Measurements from ENCODE around the gene PRDM7.

PRDM7 gene

GRCh38 chr16:90042946-90043514 is 34.1 kb downstream of the PRDM7 start:
- intact Hi-C loops (cut with DNase I) = no loop called here
- no peak for DNase-seq

- DNase-seq = no peak
Observed at GRCh38 chr16:90041896-90042473, 35.1 kb downstream of the PRDM7 start.

DNA sequence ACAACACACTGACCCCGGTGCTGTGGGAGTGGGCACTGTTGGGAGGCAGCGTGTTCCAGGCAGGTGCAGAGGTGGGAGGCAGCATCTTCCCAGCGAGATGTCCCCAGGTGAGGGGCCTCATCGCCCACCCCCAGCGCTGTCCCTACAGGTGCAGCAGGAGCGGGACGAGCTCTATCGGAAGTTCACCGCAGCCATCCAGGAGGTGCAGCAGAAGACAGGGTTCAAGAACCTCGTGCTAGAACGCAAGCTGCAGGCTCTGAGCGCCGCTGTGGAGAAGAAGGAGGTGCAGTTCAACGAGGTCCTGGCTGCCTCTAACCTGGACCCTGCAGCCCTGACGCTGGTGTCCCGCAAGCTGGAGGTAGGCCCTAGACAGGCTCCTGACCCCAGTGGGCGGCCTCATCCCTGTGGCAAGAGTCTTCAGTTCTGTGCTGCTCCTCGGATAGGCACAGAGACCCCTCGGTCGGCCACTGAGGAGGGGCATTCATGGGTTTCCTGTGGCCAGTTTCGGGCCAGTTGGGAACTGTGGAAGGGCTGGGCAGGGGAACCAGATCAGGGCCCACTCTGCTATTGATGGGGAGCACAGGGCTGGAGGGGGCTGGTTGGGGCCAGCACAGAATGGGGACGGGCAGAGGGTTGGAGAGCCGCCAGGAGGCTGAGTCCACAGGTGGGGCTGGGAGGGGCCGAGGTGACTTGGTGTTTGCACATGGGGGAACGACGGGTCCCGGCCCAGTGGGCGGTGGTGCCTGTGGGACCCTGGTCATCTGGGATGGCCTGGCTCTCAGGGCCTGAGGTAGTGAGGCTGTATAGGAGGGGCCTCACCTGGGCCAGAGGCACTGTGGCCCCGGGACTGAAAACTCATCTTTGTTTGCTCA is 36.7 kb downstream of the PRDM7 start:
- intact Hi-C loops (cut with DNase I) = no loop called here

More at GRCh38 chr16:90041896-90042473, 35.1 kb downstream of the PRDM7 start:
- intact Hi-C loops (cut with DNase I) = no loop called here

DNA sequence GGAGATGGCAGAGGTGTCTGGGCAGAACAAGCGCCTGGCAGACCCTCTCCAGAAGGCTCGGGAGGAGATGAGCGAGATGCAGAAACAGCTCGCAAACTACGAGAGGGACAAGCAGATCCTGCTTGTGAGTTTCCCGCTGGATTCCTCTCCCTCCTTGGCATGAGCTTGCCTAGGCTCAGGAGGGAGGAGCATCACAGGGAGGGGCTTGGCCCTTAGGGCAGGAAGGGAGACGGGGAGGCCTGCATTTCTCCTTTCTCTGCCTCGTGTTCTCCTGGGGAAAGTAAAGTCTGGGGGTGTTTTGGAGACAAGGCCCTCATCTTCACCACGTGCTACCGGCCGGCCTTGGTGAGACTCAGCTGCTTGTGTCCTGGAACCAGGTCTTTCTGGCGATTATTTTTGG is 39.9 kb downstream of the PRDM7 start:
- DNase-seq = peak in 1 of 42 donors; percentile 2
- intact Hi-C loops (cut with DNase I) = no loop called here

More for the DNA sequence above, 36.7 kb downstream of the PRDM7 start:
- peak in 1 of 42 donors; percentile 22 for DNase-seq

GRCh38 chr16:90035902-90036301 is 41.2 kb downstream of the PRDM7 start:
- intact Hi-C loops (cut with DNase I) = no loop called here
- DNase-seq = peak in 3 of 42 donors; percentile 3 to 43 (median 15)

GRCh38 chr16:90034504-90034903 is 42.6 kb downstream of the PRDM7 start:
- intact Hi-C loops (cut with DNase I) = no loop called here
- DNase-seq = no peak

DNA sequence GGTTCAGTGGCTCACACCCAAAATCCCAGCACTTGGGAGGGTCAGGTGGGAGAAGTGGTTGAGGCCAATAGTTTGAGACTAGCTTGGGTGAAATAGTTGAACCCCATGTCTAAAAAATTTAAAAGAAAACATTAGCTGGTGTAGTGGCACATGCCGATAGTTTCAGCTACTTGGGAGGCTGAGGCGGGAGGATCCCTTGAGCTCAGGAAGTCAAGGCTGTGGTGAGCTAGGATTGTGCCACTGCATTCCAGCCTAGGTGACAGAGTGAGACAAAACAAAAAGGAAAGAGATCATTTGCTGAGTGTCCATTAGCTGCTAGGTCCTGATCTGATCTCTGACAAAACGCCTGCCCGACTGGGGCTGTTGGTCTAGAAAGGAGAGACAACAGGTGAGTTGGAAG is 43.7 kb downstream of the PRDM7 start:
- intact Hi-C loops (cut with DNase I) = no loop called here
- DNase-seq = no peak

- intact Hi-C loops (cut with DNase I) = no loop called here
- no peak for DNase-seq
Observed at GRCh38 chr16:90032674-90033331, 44.3 kb downstream of the PRDM7 start.

DNA sequence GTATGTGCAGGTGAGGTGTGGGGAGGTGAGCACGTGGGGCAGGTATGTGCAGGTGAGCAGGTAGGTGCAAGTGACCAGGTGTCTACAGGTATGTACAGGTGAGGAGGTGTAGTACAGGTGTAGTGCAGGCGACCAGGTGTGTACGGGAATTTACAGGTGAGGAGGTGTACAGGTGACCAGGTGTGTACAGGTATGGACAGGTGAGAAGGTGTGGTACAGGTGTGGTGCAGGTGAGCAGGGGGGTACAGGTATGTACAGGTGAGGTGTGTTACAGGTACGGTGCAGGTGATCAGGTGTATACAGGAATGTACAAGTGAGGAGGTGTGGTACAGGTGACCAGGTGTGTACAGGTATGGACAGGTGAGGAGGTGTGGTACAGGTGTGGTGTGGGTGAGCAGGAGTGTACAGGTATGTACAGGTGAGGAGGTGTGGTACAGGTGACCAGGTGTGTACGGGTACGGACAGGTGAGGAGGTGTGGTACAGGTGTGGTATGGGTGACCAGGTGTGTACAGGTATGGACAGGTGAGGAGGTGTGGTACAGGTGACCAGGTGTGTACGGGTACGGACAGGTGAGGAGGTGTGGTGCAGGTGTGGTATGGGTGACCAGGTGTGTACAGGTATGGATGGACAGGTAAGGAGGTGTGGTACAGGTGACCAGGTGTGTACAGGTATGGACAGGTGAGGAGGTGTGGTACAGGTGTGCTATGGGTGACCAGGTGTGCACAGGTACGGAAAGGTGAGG is 45.0 kb downstream of the PRDM7 start:
- intact Hi-C loops (cut with DNase I) = no loop called here
- DNase-seq = peak in 5 of 42 donors; percentile 27 to 71 (median 50)

- DNase-seq = no peak
- intact Hi-C loops (cut with DNase I) = no loop called here
Observed at GRCh38 chr16:90031186-90031930, 45.8 kb downstream of the PRDM7 start.

- no peak for DNase-seq
- intact Hi-C loops (cut with DNase I) = no loop called here
Observed at GRCh38 chr16:90028985-90029384, 48.1 kb downstream of the PRDM7 start.

GRCh38 chr16:90027611-90028010 is 49.5 kb downstream of the PRDM7 start:
- no peak for DNase-seq
- intact Hi-C loops (cut with DNase I) = no loop called here

DNA sequence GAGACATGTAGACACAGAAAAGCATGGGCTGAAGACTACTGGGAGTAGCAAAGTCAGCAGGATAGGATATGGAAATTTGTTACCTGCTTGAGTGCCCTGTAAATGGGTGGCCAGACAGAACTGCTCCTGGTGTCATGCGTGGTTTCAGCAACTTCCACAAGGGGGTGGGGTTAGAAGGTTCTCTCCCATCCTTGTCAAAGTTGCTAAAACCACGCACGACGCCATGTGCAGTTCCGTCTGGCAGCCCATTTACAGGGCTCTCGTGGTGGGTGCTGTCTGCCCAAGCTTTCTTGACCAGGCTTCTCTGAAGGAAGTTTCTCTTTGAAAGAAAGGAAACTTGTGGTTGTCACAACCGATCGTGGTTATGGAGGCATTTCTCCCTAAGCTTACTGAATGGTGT is 51.0 kb downstream of the PRDM7 start:
- intact Hi-C loops (cut with DNase I) = no loop called here
- DNase-seq = no peak

- intact Hi-C loops (cut with DNase I) = no loop called here
- DNase-seq = no peak
Observed at GRCh38 chr16:90023078-90023447, 54.1 kb downstream of the PRDM7 start.

DNA sequence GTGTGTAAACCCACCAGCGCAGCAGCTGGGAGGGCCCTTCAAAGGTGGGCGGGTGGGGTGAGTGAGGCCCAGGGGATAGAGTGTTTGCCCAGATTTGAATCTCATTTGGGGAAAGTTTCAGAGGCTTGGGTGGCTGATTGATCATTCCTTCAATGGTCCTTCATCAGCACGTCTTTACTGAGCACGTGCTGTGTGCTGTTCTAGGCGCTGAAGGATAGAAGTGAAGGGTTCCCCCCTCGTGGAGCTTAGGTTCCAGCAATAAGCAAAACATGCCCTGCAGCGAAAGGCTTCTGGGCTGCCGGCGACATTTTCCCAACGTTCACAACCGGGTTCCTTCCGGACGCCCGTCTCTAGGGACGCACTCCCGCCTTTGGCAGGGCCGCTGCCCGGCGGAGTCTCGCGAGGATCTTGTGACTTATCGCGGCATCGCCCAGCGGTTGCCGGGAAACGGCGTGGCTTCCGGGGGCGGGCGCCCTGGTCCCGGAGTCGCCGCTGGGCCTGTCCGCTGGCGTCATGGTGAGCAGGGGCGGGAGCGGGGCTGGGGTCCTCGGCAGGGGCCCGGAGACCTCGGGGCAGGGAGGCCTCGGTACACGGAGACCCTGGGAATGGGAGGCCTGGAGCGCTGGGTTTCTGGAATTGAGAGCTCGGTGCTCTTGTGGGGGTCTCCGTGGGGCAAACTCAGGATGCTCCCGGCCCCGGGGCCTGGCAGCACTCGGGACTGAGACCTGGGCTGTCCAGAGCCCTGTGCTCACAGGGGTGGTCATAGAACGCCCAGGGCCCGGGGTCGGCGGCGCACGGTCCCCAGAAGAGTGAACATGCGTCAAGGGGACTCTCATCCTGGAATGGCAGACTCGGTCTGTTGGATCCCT is 54.7 kb downstream of the PRDM7 start:
- DNase-seq = peak; percentile 81 to 96 (median 92)
- intact Hi-C loops (cut with DNase I) = no loop called here

DNA sequence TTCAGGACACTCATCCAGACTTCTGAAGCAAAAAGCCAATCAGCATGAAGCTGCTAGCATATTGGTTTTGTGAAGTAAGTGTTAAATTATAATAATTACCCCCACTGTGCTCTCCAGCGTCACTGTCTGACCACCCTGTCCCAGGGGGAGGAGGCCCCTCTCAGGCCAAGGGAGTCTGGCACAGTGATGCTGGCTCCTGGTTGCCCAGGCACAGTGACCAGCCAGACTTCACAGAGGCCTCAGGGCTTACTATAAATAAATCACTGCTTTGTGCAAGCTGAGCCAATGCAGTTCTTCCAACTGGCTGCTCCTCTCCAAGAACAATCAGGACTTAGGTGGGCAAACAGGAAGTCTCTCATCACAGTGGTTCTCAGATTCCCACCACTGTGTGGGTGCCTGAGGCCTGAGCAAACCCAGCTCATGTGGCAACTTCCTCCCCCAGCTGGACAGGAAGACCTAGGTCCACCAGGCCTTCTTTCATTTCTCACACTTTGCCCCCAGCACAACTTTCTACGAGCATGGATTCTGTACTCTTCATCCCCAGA is 56.2 kb downstream of the PRDM7 start:
- DNase-seq = peak in 10 of 42 donors; percentile 29 to 71 (median 48)
- intact Hi-C loops (cut with DNase I) = no loop called here

DNA sequence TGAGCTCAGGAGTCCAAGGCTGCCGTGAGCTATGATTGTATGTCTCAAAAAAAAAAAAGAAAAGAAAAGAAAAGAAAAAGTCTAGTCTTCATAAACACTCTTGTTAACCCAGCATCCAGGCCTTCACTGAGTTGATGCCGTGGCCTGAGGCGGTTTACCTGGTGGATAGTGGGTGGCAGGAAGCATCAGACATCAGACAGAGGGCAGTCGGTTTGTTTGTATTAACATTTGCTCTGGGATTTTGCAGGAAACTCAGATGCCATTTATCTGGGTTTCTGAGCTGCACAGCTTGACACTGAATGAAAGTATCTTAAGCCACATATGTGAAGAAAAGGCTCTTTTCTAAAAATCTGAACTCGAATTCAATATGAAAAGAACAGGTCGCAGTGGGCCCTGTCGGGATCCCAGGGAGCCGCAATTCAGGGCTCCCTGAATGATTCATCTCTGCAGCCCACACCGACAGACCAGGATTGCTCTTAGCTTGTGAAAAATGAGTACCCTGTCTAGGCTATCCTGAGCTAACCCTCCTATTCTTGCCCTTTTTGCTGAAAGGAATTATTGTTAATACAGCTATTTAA is 56.8 kb downstream of the PRDM7 start:
- intact Hi-C loops (cut with DNase I) = no loop called here
- DNase-seq = peak in 2 of 42 donors; percentile 25 to 72
